Stimulated activated CD8-positive, alpha-beta memory T cell treated with anti-CD3 and anti-CD28 coated beads, Interleukin-2, amount 100 ng/mL, for 48 hours (primary cell): ENCODE data around the gene CIB1.

Experiments
- DNase-seq, 2 donors: peaks; one replicate each; pipeline ENCODE4 v3.0.0-alpha.2; 2020; ENCODE audit warnings: low read depth in 2 of 2

The CIB1 gene

DNA sequence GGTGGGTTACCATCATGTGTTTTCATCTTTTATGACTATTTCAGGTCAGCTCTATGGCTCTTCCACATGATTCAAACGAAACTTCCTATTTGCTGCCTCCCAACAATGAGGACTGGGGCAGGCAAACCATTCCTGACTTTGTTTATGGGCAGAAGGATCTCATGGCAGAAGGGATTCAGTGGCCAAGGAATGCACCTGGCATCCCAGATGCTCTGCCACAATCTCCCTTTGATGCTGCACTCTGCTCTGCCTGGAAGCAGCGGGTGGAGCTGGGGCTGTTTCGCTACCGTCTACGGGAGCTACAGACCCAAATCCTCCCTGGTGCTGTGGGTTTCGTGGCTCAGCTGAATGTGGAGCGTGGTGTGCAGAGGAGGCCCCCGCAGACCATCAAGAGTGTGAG is 7.1 kb upstream of the CIB1 start:
- DNase-seq, result no peak

DNA sequence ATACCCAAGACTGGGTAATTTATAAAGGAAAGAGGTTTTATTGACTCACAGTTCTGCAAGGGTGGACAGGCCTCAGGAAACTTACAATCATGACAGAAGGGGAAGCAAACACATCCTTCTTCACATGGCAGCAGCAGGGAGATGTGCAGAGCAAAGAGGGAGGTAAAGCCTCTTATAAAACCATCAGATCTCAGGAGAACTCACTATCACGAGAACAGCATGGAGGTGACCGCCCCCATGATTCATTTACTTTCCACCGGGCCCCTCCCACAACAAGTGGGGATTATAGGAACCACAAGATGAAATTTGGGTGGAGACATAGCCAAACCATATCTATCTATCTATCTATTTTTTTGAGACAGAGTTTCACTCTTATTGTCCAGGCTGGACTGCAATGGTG is 5.6 kb upstream of the CIB1 start:
- DNase-seq, result no peak

DNA sequence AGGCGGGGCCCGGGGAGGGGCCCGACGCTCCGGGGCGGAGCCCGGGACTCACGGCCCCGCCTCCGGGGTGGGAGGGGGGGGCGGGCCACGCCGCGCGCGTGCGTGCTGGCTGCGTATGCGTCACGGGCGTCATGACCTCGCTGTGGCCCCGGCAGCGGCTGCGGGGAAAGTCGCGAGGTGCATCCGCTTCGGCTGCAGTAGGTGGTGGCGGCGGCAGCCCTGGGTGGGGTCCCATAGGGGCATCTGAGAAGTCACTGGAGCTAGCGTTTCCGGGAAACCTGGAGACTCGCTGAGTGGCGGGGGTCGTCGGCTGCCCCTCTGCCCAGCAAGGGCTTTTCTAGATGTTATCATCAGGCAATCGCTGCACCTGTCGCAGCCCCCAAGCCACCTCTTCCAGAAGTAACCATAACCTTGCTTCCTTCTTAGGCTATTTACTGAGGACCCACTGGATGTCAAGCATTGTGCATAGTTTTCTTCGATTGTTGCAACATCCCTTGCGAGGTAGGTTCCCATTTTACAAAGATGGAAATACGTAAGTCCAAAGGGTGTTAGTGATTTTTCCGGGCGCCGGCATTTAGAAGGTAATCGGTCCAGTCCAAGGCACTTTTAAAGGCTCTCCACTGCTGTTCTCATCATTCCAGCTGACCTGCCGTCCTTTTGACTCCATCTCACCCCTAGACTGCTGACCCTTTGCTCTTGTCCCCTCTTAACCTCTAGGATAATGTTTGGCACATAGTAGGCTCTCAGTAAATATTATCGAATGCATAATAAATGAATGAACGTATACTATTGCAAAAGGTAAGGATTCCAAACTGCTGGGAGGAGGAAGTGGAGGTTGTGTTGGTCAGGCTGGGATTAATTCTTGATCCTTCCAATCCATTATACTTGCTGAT is 601 bp upstream of the CIB1 start, which contains the start of gene GDPGP1:
Gene GDPGP1, plus strand, starts transcription at position 114 of the 893 bp plus-strand sequence. CDS start 6,700 bp downstream, outside the sequence.
- DNase-seq, result no peak

DNA sequence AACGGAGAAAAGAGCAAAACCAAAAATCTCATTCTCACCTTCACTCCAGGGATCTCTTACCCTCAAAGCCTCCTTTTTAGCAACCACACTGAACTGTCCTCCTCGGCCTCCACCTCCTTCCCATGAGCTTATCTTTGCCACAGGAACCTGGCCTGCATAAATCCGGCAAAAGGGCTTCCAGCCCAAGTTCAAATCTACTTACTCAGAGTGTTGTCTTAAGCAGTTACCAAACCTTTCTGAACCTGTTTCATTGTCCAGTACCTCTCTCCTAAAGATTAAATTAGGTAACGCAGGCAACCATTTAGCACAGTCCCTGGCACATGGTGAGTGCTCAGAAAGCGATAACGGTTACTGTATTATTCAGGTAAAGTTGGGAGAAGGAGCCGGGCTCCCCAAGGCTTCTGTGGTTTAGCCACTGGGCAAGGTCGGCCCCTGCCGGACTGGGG is 777 bp downstream of the CIB1 start:
- no peak for DNase-seq

DNA sequence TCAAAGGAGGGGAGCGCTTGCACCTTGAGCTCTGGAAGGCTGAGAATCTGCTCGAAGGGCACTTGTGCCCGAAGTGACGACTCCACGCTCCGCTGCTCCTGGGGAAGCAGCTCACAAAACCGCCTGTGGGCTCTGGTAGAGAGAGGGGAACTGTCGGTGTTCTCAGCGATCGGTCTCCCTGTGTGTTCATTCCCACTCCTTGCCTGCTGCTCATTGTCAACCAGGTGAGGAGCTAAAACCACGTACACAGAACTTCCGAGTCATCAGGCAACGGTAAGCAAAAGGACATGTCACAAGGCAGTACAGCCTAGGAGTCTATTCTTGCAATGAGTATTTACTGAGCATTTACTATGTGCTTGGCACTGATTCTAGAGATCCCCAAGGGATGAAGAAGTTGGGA is 1.5 kb downstream of the CIB1 start:
- no peak for DNase-seq

DNA sequence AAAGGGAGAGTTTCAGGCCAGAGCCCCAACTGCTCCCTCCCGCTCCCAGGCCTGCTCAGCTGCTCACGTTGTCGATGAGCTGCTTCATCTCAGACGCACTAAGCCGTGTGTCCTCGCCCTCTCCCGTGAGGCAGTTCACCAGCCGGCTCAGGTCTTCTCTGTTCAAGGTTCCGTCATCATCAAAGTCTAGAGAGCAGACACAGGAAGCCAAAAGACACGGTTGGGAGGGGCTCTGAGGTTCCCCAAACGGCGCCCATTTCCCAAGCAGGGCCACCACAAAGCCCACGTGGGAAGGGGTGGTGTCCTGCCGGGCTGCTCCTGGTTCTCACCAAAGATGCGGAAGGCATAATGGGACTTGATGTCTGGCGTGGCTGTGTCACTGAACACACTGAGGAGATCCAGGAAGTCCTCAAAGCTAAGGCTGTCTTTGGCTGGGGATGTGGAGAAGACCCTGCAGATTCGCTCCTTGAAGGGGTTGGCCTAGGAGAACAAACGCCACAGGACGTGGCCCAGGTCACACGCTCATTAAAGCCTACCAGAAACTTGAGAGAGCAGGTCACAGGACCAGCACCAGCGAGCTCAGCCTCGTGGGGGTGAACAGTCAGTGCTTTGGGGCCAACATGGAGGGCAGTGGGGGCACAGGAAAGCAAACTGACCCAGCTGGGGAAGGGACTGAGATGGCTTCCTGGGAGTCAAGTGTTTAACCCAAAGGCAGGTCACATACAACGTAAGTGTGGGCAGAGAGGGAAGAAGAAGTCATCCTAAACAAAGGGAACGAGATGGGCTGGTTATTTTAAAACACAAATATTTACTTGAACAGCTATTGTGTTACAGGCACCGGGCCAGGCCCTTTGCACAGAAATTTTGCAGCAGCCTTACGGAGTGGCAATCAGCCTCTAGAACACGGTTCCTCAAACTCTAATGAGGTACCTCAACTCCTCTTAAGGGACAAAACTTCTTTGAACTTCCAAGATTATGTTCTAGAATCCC is 2.4 kb downstream of the CIB1 start:
- peak; percentile 16 to 50 for DNase-seq

DNA sequence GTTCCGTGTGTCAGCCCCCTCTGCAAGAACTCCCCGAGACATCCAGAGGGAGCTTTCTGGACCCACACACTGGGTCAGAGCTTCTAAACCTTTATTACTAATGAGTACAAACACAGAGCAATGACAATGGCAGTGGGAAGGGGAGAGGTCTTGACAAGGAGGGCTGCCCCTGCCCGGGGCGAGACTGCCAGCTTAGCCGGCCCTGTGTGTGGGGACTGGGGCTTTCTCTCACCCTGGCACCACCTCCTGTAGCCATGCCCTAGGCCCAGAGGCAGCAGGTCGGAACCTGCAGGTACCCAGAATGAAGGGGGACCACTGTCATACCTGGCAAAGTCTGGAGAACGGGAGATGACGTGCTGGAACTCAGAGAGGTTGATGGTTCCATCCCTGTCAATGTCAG is 3.1 kb downstream of the CIB1 start:
- no peak for DNase-seq

DNA sequence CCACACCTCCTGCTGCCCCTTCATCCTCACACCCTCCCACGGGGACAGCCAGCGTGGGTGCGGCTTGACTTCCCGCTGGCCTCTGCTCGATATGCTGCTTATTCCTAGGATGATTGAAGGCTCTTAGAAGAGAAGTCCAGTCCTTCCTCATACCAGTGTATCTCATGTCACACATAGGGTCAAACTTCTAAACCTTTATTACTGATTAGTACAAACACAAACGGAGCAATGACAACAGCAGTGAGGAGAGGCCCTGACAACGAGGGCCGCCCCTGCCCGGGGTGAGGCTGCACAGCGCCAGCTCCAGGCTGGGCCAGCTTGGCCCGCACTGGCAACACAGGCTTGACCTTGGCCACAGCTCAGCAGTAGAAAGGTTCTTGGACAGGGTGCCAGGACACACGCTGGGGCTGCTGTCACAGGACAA is 3.7 kb downstream of the CIB1 start:
- no peak for DNase-seq

DNA sequence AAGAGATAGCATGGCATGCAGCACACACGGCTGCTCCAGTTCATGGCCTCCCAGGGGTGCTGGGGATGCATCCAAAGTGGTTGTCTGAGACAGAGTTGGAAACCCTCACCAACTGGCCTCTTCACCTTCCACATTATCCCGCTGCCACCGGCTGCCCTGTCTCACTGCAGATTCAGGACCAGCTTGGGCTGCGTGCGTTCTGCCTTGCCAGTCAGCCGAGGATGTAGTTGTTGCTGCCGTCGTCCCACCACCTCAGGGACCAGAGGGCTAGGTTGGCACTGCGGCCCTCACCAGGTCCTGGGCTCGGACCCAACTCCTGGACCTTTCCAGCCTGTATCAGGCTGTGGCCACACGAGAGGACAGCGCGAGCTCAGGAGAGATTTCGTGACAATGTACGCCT is 4.8 kb downstream of the CIB1 start:
- DNase-seq, result no peak

DNA sequence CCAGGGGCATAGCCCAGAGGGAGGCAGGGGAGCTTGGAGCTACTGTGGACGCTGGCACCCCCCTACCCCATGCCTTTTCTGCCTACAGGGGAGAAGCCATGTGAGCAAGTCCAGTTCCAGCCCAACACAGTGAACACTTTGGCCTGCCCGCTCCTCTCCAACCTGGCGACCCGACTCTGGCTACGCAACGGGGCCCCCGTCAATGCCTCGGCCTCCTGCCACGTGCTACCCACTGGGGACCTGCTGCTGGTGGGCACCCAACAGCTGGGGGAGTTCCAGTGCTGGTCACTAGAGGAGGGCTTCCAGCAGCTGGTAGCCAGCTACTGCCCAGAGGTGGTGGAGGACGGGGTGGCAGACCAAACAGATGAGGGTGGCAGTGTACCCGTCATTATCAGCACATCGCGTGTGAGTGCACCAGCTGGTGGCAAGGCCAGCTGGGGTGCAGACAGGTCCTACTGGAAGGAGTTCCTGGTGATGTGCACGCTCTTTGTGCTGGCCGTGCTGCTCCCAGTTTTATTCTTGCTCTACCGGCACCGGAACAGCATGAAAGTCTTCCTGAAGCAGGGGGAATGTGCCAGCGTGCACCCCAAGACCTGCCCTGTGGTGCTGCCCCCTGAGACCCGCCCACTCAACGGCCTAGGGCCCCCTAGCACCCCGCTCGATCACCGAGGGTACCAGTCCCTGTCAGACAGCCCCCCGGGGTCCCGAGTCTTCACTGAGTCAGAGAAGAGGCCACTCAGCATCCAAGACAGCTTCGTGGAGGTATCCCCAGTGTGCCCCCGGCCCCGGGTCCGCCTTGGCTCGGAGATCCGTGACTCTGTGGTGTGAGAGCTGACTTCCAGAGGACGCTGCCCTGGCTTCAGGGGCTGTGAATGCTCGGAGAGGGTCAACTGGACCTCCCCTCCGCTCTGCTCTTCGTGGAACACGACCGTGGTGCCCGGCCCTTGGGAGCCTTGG is 5.6 kb downstream of the CIB1 start:
- DNase-seq, result no peak

DNA sequence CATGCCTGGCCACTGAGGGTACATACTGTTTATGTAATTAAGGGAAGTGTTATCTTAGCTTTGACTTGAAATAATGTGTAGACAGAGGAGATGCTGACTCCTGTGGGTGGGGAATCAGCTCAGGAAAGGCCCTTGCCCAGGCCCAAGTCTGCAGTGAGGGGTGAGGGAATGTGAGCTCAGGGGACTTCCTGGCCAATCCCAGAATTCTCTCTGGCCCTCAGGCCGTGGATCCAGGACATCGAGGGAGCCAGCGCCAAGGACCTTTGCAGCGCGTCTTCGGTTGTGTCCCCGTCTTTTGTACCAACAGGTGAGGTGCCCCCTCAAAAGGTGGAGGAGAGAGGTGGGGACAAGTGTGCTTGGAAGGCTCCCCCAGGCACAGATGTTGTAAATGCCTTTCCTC is 6.4 kb downstream of the CIB1 start:
- no peak for DNase-seq

DNA sequence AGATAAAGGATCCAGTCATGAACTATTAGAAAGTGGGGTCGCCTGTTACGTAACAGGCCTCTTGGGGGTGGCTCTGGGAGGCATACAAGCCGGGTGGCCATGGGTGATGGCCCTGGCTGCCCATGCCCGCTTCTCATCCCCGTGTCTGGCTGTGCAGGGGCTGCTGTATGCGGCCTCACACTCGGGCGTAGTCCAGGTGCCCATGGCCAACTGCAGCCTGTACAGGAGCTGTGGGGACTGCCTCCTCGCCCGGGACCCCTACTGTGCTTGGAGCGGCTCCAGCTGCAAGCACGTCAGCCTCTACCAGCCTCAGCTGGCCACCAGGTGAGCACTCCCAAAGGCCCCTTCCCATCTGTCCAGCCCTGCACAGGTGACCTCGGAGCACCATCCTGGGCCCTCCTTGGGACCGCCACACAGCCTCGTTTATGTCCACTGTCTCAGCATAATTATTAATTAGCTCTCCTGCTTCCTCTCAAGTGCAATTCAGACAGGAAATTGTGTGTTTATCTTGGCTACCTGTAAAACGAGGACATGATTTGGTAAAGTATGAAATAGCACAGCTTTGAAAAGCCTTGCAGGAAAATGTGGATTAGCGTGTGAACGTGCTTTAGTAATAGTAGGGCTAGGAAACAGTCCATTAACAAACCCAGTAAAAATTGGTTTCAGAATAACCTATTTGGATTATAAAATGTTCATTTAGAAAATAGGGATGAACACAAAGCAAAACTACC is 8.1 kb downstream of the CIB1 start:
- no peak for DNase-seq

DNA sequence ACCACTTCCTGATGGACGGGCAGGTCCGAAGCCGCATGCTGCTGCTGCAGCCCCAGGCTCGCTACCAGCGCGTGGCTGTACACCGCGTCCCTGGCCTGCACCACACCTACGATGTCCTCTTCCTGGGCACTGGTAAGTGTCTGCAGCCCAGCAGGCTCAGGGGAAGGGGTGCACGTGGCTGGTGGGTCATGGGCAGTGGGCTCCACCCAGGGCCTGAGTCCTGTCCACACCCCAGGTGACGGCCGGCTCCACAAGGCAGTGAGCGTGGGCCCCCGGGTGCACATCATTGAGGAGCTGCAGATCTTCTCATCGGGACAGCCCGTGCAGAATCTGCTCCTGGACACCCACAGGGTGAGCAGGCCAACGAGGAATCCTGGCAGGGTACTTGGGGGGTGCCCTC is 8.7 kb downstream of the CIB1 start:
- no peak for DNase-seq

DNA sequence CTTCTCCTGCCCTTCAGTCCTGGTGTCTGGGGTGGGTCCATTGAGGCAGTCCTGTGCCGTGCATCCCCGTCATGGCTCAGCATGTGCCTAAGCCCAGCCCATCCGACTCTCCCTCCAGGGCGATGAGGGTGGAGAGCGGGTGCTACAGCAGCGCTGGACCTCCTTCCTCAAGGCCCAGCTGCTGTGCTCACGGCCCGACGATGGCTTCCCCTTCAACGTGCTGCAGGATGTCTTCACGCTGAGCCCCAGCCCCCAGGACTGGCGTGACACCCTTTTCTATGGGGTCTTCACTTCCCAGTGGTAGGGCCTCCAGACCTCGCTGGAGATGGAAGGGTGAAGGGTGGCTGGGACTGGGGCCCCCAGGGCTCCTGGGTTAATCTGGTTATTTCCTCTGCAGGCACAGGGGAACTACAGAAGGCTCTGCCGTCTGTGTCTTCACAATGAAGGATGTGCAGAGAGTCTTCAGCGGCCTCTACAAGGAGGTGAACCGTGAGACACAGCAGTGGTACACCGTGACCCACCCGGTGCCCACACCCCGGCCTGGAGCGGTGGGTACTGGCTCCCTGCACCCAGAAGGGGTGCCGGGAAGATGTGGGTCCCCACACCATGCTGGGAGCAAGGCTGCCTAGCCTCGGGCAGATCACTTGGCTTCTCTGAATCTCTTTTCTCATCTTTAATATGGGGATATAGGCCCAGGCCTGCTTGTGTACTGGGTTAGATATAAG is 10.1 kb downstream of the CIB1 start:
- no peak for DNase-seq

DNA sequence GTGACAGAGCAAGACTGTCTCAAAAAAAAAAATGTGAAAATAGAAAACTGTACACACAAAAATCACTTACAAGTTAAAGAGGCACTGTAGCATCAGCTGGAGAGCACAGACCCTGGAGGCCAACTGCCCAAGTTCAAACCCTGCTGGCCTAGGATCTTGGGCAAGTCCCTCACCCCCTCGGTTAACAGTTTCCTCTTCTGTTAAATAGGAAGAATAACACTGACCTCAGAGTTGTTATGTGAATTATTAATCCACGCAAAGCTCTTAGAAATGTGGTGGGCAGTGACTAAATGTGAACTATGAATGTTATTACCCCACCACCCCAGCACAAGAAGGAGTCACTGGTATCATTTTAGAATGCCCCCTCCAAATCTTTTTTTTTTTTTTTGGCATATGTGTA is 11.2 kb downstream of the CIB1 start:
- DNase-seq, result no peak

DNA sequence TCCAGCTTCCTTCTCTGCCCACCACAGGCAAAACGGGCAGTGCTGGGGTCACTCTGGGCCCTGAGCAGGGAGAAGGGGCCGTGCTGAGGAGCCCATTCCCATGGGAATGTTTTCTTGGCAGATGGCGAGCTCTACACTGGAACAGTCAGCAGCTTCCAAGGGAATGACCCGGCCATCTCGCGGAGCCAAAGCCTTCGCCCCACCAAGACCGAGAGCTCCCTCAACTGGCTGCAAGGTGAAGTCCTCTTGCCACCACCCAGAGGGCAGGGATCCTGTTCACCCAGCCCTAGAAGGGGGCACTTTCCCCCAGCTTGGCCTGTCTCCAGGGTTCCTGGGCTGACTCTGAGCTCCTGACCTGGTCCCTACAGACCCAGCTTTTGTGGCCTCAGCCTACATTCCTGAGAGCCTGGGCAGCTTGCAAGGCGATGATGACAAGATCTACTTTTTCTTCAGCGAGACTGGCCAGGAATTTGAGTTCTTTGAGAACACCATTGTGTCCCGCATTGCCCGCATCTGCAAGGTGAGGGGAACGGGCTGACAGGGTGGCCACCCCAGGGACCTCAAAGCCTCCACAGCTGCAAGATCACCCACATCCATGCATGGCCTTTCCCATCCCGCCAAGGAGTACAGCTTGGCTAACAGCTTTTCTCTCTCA is 12.4 kb downstream of the CIB1 start:
- peak in 1 of 2 donors; percentile 22 for DNase-seq

DNA sequence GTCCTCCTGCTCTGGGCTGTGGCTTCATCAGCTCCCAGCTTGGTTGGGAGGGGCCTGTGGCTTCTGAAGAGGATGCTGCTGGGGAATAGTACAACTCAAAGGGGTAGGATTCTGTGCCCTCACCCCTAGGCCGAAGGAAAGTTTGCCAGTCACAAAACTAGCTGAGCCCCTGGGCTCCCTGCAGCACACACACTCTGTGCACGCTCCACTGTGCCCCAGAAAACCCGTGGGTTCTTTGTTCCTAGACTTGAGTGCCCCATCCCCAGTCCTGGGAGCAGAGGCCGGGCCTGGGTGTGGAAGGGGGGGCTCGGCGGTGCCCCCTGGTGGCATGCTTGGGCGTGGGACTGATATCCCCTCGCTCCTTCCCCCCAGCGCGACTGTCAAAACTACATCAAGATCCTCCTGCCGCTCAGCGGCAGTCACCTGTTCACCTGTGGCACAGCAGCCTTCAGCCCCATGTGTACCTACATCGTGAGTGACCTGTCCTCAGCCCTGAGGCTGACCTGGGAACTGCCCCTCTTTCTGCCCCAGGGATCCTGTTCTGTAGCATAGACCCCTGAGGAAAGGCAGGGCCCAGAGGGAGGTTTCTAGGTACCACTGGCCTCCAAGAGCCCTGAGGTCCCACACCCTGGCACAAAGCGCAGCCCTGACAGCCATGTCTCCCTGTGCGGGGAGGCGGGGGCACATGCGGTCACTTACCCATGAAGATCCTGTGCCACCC is 14.2 kb downstream of the CIB1 start:
- peak; percentile 37 to 48 for DNase-seq

DNA sequence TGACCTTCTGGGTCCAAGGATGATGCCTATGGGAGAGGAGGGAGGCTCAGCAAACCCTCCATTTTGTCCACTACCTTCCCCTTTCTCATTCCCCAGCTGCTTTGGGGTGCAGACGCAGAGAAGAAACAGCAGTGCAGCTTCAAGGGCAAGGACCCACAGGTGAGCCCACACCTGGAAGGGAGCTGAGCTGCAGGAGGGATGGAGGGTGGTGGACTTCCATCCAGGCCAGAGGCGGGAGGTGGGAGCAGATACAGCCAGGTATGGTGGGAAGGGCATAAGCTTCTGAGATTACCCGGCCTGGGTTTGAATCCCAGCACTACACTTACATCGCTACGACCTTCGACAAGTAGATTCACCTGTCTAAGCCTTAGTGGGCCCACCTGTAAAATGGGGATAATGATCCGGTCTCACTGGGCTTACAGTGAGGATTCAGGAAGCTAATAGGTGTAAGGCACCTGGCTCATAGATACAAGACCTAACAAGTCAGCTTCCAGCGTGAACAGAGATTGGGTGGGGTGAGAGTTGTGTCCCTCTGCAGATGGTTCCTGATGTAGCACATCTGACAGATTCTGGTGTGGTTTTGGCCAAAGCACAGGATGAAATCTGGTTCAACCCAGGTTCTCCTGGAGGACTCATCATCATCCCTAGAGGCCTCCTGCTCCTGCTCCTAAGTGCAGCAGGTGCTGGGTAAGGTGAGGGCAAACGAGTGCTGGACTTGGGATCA is 15.9 kb downstream of the CIB1 start:
- DNase-seq, result no peak
